GM12878 (cell line): Measurements from ENCODE around the gene TYROBP.

ENCODE experiments used
- IKZF2 ChIP-seq, 2 experiments: fragments of 450-650 bp; IDR thresholded peaks; 2 replicates each; pipeline ENCODE4 v1.6.1; 2017; ENCODE audit warnings: mild to moderate bottlenecking in 2 of 2, moderate library complexity in 2 of 2
- SP1 ChIP-seq: IDR thresholded peaks from one replicate; pipeline ENCODE4 v1.6.1; 2011; ENCODE audit warnings: low read depth, low read length
- TF ChIP-seq, protein P1 (sequence below), 3 experiments: IDR thresholded peaks in 2 of 3; conservative IDR thresholded peaks in 1 of 3; 2 replicates each; pipeline ENCODE4 v1.5.1; 2011; ENCODE audit warnings: low read depth in 3 of 3, low read length in 3 of 3, mild to moderate bottlenecking in 3 of 3, control low read depth in 2 of 3, moderate library complexity in 2 of 3, inconsistent platforms in 1 of 3, mixed read lengths in 1 of 3; ENCODE audit not compliant: control insufficient read depth in 2 of 3, insufficient read depth in 1 of 3; ENCODE audit errors: extremely low read depth in 1 of 3

GRCh38 chr19:35874392-35874930 lies 33.6 kb downstream of the TYROBP start:
- TF ChIP-seq, protein P1, sequence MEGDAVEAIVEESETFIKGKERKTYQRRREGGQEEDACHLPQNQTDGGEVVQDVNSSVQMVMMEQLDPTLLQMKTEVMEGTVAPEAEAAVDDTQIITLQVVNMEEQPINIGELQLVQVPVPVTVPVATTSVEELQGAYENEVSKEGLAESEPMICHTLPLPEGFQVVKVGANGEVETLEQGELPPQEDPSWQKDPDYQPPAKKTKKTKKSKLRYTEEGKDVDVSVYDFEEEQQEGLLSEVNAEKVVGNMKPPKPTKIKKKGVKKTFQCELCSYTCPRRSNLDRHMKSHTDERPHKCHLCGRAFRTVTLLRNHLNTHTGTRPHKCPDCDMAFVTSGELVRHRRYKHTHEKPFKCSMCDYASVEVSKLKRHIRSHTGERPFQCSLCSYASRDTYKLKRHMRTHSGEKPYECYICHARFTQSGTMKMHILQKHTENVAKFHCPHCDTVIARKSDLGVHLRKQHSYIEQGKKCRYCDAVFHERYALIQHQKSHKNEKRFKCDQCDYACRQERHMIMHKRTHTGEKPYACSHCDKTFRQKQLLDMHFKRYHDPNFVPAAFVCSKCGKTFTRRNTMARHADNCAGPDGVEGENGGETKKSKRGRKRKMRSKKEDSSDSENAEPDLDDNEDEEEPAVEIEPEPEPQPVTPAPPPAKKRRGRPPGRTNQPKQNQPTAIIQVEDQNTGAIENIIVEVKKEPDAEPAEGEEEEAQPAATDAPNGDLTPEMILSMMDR (IDR thresholded peaks at IDR 0.05 in 2 of 3, conservative IDR thresholded peaks at IDR 0.05 in 1 of 3; ENCODE audit: control insufficient read depth in 2 of 3, extremely low read depth in 1 of 3, insufficient read depth in 1 of 3, low read depth in 3 of 3, low read length in 3 of 3), result no peak
- TF ChIP-seq SP1 (no peak), IKZF2 (IDR thresholded peaks at IDR 0.05) (no peak)
